NOMO-1 treated with dmso at 0.1 percent for 144 hours (cell line): ENCODE results near the gene MAGEB17.
"Not testable (repeated sequence)": the region's sequence is repeated elsewhere in the genome, so short reads cannot be mapped to it uniquely, and the experiment has no call there.

ENCODE experiments used
- DNase-seq: peaks from one replicate; lab custom pipeline; 2025; ENCODE audit not compliant: unreplicated experiment; lab: John Stamatoyannopoulos, UW

Gene MAGEB17

GRCh38 chrX:16155581-16156096 is 11.6 kb upstream of the MAGEB17 start:
- DNase-seq = peak; percentile 21

- DNase-seq = no peak
Observed at GRCh38 chrX:16156692-16157331, 10.5 kb upstream of the MAGEB17 start.

GRCh38 chrX:16160729-16161128 is 6.6 kb upstream of the MAGEB17 start:
- no peak for DNase-seq

- not testable (repeated sequence) for DNase-seq
Observed at GRCh38 chrX:16161173-16161572, 6.1 kb upstream of the MAGEB17 start.

GRCh38 chrX:16162391-16162790 is 4.9 kb upstream of the MAGEB17 start:
- DNase-seq = no peak

- no peak for DNase-seq
Observed at GRCh38 chrX:16164748-16165147, 2.5 kb upstream of the MAGEB17 start.

- no peak for DNase-seq
Observed at GRCh38 chrX:16171039-16171438, 3.8 kb downstream of the MAGEB17 start.

- DNase-seq = no peak
Observed at GRCh38 chrX:16171944-16172343, 4.7 kb downstream of the MAGEB17 start.

- no peak for DNase-seq
Observed at GRCh38 chrX:16172391-16172790, 5.1 kb downstream of the MAGEB17 start.

GRCh38 chrX:16175329-16176061 is 8.2 kb downstream of the MAGEB17 start:
- DNase-seq = no peak

- DNase-seq = peak; percentile 4
Observed at GRCh38 chrX:16177260-16177659, 10.0 kb downstream of the MAGEB17 start.

- not testable (repeated sequence) for DNase-seq
Observed at GRCh38 chrX:16183843-16184242, 16.6 kb downstream of the MAGEB17 start.

GRCh38 chrX:16185725-16186136 is 18.4 kb downstream of the MAGEB17 start:
- peak; percentile 63 for DNase-seq

GRCh38 chrX:16186380-16187007 is 19.2 kb downstream of the MAGEB17 start:
- no peak for DNase-seq

GRCh38 chrX:16187024-16187760 is 19.9 kb downstream of the MAGEB17 start:
- DNase-seq = no peak

GRCh38 chrX:16188687-16189086 is 21.4 kb downstream of the MAGEB17 start:
- no peak for DNase-seq

GRCh38 chrX:16191605-16192004 is 24.3 kb downstream of the MAGEB17 start:
- peak; percentile 47 for DNase-seq

GRCh38 chrX:16196829-16197228 is 29.5 kb downstream of the MAGEB17 start:
- DNase-seq = no peak

- DNase-seq = no peak
Observed at GRCh38 chrX:16199343-16199742, 32.1 kb downstream of the MAGEB17 start.

GRCh38 chrX:16202943-16203342 is 35.7 kb downstream of the MAGEB17 start:
- DNase-seq = no peak

- no peak for DNase-seq
Observed at GRCh38 chrX:16204538-16204937, 37.3 kb downstream of the MAGEB17 start.
